GM19463 (cell line): ENCODE measurements around the gene LY6G5C.
"Not testable (repeated sequence)": the region's sequence is repeated elsewhere in the genome, so short reads cannot be mapped to it uniquely, and the experiment has no call there.

Experiments used
- ATAC-seq: cut with Tn5 transposase; IDR thresholded peaks from one replicate; pipeline ENCODE4 v1.9.1; 2021; ENCODE audit warnings: mild to moderate bottlenecking, moderate library complexity; ENCODE audit not compliant: unreplicated experiment

LY6G5C gene

DNA sequence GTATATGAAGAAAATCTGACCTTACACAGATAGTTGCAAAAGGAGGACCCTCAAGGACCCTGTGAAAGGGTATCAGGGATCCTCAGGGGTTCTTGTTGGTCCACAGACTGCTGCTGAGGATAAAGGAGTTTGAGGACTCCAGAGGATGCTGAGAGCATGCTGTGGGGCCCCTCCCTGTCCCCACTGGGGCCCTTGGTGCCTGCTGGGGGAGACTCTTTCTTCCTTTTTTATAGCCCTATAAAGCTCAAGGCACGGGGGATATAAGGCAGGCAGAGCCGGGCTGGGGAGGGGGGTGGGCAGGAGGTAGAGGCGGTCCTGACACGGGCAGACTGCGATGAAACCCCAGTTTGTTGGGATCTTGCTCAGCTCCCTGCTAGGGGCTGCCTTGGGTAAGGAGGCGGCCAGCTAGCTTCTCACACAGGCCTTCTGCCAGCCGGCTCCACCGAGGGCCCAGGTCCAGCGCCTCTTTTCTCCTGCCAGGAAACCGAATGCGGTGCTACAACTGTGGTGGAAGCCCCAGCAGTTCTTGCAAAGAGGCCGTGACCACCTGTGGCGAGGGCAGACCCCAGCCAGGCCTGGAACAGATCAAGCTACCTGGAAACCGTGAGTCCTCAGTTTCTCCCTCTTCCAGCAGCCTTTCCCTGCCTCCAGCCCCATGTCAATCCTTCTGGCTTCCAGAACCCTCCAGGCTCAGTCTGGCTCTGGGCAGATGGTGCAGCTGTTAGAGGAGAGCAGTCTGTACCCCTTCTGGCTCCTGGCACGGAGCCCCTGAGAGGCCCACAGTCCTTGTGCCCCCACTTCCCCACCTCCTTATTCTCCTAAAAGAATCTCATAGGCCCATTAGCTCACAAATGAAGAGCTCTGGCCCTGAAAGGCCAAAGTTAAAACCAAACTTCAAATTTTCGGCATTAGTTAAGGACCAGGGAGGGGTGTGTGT lies 34.4 kb upstream of the LY6G5C start, which contains the start of gene LY6G6D:
LY6G6D (plus strand) TSS at position 327 of the 937 bp plus-strand sequence; CDS start at position 335, 8 bp downstream.
- ATAC-seq = no peak

DNA sequence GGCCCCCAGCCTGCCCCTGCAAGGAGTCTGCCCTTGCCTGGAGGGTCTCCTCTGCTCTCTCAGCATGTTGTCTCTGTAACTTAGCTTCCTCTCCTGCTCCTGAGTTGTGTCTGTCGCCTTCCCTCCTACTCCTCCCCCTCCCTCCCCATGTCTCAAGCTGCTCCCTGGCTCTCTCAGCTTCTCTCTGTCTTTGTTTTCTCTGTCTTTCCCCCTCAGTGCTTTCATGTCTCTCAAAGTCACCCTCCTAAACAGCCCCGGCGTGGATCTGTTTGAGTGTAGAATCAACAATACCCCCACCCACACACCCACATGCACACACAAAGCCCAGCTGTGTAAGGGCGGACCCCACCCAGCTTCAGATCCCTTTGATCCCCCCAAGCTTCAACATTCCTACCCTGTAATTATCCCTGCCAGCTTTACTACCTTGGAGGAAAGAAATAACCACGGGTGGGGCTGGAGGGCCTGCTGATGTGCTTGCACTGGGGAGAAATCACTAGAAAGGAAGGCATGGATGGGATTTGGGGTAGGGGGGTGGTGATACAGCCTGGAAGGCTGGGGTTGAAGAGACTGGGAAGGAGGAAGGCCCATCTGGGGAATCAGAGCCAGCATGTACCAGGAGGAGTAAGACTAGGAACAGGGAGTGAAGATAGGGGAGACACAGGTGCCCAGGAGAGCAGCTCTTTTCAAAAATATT lies 33.3 kb upstream of the LY6G5C start:
- no peak for ATAC-seq

DNA sequence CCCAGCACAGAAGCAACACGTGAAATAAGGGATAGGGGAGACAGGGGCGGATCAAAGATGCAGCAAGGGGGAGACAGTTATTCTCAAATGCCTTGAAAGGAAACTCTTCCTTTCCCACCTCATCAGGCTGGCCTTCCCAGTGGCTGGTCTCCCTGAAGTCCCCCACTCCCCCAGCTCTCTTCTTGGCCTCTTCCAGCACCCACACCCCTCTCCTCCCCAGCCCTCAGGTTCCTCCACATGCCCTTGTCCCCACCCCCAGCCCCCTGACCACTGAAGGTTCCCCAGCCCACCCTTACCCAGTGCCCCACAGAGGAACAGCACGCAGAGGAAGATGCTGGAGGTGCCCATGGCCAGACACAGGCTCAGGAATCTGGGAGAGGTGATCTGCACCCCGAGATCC lies 32.6 kb upstream of the LY6G5C start:
- ATAC-seq = no peak

DNA sequence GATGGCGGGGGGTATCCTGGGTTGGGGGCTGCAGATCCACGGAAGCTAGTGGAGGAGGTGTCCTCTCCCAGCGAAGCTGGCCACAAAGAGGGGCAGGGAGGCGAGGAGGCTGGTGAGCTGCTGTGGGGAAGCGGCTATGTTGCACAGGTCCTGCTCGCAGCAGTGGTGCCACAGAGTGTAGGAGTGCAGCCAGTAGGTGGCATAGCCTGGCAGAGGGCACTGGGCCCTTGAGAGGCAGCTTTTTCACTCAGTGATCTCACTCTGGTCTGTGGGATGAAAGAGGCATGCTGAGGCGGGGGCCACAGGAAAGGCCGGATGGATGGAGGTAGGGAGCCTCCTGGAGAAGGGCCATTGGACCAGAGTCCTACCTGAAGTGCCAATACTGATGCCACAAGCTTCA lies 31.4 kb upstream of the LY6G5C start:
- no peak for ATAC-seq

DNA sequence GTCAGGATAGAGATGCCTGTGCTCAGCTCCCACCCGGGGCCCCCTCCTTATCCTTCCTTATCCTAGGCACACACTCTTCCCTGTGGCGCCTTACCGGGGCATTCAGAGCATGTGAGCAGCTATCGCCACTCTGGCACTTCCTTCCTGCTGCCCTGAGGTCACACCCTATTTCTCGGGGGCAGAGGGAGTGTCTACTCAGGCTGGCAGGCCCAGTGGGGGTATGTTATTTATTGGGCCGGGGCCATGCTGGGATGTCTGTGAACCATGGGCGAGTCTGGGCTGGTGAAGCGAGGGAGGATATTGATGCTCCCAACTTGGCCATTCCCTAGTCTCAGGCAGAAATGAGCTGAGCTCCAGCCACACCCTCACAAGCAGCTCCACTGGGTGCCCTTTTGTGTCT lies 30.4 kb upstream of the LY6G5C start:
- ATAC-seq = no peak

DNA sequence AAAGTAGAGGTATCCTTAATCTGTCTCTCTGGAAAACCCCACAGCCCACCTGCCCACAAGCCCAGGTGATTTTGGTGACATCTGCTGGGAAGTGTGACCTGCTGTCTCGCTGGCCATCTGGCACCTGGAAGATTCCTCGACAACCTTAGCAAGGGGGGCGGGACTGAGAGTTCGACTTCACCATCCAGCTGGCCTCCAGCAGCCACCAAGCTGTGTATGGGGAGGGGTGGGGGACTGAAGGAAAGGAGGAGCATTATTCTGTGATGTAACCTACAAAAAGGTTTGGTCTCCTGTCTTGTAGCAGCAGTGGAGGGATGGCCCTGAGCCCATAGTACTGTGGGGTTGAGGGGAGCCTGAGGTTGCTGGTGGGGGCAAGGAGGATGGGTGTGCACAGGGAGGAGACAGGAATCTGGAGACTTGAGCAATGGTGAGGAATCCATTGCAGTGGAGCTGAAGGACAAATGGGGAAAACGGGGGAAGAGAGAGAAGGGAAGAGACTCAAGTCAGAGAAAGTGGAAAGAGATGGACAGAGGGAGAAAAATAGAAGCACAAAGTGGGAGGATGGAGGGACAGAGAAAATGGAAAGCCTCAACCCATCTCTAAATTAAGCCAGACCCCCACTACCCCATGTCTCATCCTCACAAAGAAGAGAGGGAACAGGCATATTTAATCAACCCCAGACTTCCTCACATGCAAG lies 29.8 kb upstream of the LY6G5C start:
- no peak for ATAC-seq

DNA sequence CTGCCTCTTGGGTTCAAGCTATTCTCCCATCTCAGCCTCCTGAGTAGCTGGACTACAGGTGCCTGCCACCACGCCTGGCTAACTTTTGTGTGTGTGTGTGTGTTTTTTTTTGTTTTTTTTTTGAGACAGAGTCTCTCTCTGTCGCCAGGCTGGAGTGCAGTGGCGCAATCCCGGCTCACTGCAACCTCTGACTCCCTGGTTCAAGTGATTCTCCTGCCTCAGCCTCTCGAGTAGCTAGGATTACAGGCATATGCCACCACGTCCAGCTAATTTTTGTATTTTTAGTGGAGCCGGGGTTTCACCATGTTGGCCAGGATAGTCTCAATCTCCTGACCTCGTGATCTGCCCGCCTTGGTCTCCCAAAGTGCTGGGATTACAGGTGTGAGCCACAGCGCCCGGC lies 28.3 kb upstream of the LY6G5C start:
- not testable (repeated sequence) for ATAC-seq

DNA sequence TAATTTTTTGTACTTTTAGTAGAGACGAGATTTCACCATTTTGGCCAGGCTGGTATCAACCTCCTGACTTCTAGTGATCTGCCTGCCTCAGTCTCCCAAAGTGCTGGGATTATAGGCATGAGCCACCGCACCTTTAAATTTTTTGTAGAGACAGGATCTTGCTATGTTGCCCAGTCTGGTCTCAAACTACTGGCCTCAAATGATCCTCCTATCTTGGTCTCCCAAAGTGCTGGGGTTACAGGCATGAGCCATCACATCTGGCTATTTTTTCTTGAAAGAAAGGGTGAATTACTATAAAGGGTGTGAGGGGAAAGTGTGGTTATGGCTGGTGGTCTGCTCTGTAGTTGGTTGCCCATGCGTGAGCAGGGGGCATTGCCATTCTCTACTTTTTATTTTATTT lies 27.4 kb upstream of the LY6G5C start:
- no peak for ATAC-seq

DNA sequence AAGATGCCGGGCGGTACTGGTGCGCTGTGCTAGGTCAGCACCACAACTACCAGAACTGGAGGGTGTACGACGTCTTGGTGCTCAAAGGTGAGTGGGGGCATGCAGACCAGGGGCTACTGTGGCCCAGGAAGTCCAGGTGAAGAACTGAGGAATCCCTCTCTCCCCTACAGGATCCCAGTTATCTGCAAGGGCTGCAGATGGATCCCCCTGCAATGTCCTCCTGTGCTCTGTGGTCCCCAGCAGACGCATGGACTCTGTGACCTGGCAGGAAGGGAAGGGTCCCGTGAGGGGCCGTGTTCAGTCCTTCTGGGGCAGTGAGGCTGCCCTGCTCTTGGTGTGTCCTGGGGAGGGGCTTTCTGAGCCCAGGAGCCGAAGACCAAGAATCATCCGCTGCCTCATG lies 26.8 kb upstream of the LY6G5C start:
- ATAC-seq = no peak

DNA sequence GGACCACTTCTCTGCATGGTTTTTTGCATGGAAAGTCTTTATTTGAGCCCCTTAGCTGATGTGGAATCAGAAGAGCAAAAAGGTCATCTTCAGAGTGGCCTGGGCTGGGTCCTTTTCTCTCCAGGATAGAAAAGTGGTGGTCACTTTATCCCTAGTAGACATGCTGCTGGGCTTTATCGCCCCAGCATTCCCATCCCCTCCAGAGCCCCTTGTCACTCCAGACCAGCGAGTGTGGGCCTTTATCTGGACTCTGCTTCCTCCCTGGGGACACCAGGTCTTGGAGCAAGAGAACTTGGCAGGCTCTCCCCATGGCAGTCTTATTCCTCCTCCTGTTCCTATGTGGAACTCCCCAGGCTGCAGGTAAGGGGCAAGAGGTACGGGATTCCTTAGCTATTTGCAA lies 25.7 kb upstream of the LY6G5C start, which contains the start of gene LY6G6F:
LY6G6F (plus strand) TSS at position 268 of the 400 bp plus-strand sequence; CDS start at position 309, 41 bp downstream.
- no peak for ATAC-seq

DNA sequence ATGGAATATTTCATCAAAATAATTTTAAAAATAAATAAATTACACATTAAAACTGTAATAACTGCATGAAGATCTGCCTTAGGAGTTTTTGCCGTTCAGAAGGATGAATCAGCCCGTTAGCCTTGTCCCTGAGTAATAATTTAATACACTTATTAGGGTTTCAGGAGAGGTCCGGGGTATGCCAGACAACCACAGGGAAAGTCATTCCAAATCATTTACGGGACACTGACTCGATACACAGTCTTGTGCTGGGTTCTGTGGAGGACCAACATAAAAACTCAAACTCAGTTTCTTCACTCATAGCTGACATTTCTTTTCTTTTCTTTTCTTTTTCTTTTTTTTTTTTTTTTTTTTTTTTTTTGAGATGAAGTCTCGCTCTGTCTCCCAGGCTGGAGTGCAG lies 25.1 kb upstream of the LY6G5C start:
- no peak for ATAC-seq

DNA sequence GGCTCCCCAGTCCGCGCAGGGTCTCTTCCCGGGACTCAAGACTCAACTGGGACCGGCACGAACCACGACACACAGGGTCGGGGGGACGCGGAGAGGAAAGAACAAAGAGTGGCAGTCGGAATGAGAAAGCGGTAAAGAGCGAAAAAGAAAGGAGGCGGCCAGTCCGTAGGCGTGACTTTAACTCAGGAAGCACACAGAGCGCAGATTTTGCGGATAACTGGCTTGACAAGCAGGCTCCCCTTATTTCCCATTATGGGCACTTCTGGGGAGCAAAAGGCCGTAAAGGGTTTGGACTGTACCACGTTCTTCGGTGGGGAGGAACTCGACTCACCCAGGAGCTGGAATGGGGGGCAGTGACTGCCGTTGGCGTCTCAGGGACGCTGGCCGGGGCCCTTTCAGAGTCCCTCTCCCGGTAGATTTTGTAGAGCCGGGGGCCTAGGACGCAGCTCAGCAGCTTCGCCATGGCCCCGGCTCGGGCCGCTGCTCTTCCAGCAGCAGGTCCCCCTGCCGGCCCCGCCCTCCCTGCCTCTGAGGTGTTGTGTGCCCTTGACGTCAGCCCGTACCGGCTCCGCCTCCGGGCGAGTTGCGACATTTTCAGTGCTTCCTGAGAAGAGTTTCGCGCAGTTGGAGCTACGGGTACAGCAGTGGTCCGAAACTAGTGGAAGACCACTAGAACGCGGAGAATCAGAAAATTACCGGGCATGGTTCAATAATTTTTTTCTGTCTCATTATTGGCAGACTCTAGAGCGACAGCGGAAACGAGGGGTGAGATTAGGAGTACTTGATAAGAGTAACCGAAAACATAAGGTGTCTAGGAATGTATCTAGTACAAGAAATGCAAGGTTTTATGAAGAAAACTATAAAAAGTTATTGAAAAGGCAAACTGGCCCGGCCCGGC lies 22.2 kb upstream of the LY6G5C start, which contains the start of gene ABHD16A:
ABHD16A (minus strand) TSS at position 506 of the 898 bp plus-strand sequence; CDS start at position 463, 43 bp downstream.
- ATAC-seq = peak; percentile 95

DNA sequence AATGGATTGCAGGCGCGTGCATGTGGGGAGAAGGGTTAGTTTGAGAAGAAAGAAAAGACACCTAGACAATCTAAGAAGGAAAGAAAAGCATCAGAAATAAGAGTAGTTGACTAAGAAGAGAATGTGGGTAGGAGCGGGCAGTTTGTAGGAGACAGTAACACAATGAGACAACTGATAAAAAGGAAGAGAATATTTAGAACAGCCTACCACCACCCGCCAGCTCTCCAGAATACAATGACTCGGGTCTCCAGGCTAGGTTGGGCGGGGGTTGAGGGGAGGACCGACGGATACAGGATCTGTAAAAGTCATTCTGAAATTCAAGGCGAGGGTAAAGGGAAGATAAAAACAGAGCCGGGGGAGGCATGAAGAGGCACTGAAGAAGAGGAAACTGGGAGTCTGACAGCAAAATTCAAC lies 21.5 kb upstream of the LY6G5C start:
- no peak for ATAC-seq

DNA sequence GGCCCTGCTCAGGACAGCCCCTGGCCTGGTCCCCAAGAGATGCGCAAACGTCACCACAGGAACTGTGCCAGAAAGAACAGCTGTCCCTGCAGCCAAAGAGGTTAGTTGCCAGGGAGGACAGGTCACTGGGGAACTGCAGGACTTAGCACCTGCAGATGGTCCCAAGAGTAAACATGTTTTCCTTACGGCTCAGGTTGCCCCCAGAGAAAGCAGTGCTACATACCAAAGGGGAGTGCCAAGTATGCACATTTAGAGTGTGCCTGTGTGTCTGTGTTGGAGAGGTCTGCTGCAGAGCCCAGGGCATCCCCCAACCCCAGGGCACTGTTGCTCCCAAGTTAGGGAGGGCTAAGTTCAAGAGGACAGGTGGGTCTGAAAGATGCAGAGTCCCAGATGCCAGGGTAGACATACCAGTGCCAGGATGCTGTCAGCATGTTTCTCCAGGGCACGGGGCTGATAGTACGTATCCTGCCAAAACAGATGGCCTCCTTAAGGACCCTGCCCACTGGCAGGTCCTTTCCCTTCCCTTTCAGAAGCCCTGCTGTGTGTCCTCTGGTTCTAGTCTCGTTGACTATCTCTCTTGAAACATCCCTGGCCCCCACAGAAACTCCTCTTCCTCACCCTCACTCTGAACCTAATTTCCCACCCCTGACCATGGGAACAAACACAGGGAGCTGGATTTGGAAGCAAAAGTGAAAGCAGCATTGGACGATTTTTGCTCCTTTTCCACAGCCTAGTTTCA lies 21.0 kb upstream of the LY6G5C start:
- no peak for ATAC-seq

DNA sequence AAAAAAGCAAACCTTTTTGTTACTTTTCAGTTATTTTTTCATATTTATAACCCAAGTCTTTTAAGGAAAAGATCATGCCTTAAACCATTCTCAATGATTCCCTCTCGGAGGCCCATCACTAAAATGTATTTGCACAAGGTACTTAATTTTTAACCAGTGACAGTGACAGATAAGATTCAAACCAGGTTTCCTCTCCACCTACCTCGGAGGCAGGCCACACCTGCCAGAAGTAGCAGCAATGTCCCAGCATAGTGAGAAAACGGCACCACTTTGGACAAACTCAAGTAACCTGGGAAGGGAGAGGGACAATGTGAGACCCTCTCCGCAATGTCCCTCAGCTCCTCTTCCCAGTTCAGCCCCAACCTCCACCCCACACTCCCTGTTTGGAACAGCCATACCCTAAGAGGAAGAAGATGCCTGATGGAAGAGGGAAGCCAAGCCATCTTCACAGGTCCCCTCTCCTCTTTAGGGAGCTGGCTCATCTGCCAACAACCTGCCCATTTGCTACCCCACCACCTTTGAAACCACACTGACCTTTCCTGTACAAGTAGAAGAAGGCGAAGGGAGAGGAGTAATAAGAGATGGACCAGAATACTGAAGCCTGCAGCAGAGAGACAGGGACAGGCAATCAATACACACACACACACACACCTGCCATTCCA lies 20.0 kb upstream of the LY6G5C start:
- ATAC-seq = no peak

DNA sequence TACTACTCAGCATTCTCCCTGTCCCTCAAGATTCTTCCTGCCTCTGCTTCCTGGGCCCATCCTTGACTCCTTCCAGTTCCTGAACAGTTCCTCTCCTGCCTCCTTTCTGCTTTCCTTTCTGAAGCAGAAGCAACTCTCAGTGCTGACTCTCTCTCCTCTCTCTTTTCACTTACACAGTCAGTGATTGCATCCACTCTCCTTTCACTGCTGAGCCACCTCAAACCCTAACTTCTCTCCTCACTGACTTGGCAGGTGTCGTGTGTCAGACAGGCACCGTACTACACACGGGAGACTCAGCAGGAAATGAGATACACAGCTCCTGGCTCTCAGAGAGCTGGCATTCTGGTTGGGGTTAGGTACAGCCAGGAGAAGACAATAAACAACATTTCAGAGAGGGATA lies 16.7 kb upstream of the LY6G5C start:
- ATAC-seq = no peak

DNA sequence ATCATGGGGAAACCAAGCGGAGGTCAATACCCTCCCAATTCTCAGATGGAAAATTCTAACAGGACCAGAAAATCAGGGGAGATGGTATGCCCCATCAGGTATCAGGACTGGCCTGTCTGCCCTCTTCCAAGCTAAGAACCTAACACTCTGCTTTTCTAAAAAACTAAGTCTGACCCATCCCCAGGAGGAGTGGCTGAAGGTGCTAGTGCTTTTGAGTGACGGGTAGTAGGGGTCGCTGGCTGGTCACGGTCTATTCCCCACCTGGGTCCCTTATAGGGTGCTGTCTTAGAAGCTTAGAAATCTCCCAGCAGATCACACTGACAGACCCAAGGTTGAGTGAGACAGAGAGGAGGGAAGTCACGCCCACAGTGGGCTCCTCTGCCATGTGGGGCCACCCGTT lies 12.7 kb upstream of the LY6G5C start:
- no peak for ATAC-seq

DNA sequence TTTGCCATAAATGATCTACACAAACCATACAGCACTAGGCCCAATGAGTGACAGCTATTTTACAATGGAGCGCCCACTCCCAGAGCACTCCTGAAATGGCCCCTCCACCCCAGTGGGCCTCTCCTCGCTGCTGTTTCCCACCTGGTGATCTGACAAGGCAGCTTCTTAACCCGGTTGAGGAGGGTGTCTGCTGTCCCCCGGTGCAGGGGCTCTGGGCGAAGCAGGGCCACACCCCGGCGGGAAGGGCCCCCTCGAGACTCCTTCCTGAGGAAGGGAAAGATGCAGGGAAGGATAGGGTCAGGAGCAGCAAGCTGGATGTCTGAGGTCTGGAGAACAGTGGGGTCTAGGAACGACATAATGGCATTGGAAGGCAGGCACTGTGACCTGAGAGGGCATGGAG lies 12.0 kb upstream of the LY6G5C start:
- no peak for ATAC-seq

DNA sequence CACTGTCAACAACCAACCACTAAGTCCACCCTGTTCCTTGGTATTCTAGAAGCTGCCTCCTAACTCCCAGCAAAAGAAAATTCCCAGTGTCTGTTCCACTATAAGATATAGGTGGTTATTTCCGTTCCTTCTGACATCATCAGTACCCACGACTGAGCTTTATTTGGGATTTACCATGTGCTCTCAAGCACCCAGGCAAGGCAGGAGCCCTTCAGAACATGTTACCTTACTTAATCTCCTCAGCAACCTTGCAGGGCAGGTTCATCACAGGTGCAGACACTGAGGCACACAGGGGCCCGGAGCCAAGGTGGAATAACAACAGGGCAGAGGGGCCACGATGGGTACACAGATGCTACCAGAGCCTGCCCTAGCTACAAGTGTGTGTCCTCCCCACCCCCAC lies 11.5 kb upstream of the LY6G5C start:
- no peak for ATAC-seq
